HEK293 (cell line): ENCODE measurements around the gene GIPC1.

Experiments used
- CTCF ChIA-PET: fragments of 350-600 bp; formaldehyde crosslinking; extraction: SDS; loops from one replicate; lab custom pipeline; 2021; ENCODE audit warnings: antibody characterized with exemption; lab: Yijun Ruan, JAX
- POLR2A ChIA-PET: fragments of 300-600 bp; formaldehyde crosslinking; extraction: SDS; loops from one replicate; lab custom pipeline; 2020; ENCODE audit warnings: antibody characterized with exemption, inconsistent platforms; lab: Yijun Ruan, JAX
- H3K27ac ChIP-seq: fragments of 200-500 bp; sonication (Bioruptor generic); 2 replicates; pipeline ENCODE4 v1.5.1; 2014; ENCODE audit warnings: low read depth, low read length, control low read depth, inconsistent platforms; ENCODE audit errors: extremely low read depth
- H3K36me3 ChIP-seq, 2 experiments: fragments of 200-500 bp in 1 of 2; sonication (Bioruptor generic) in 1 of 2; 1 replicate in 1 of 2; 2 replicates in 1 of 2; pipeline ENCODE4 v1.5.1; 2014 to 2017; ENCODE audit warnings: inconsistent platforms in 2 of 2, low read length in 2 of 2; ENCODE audit not compliant: control insufficient read depth in 2 of 2, insufficient read depth in 1 of 2
- H3K4me1 ChIP-seq: fragments of 200-500 bp; sonication (Bioruptor generic); 2 replicates; pipeline ENCODE4 v1.5.1; 2014; ENCODE audit warnings: mild to moderate bottlenecking, low read length, inconsistent platforms; ENCODE audit not compliant: control insufficient read depth, insufficient read depth
- H3K4me3 ChIP-seq: 2 replicates; pipeline ENCODE4 v1.5.1; 2011; ENCODE audit warnings: low read depth, mild to moderate bottlenecking, control low read depth, low read length, moderate library complexity
- H3K9me3 ChIP-seq: fragments of 200-500 bp; sonication (Bioruptor generic); 2 replicates; pipeline ENCODE4 v1.5.1; 2014; ENCODE audit warnings: low read depth, low read length, inconsistent platforms; ENCODE audit not compliant: control insufficient read depth, insufficient read depth
- CTCF ChIP-seq: fragments of 450-650 bp; formaldehyde crosslinking; IDR thresholded peaks from 2 replicates; pipeline ENCODE4 v1.5.1; 2016; ENCODE audit warnings: missing biosample characterization, missing genetic modification characterization
- HIC1 ChIP-seq: fragments of 450-650 bp; formaldehyde crosslinking; IDR thresholded peaks from 2 replicates; pipeline ENCODE4 v1.5.1; 2016; ENCODE audit warnings: missing biosample characterization, missing genetic modification characterization
- SCRT2 ChIP-seq: fragments of 450-650 bp; formaldehyde crosslinking; IDR thresholded peaks from 2 replicates; pipeline ENCODE4 v1.5.1; 2016; ENCODE audit warnings: missing biosample characterization, missing genetic modification characterization
- WT1 ChIP-seq: fragments of 450-650 bp; formaldehyde crosslinking; IDR thresholded peaks from 2 replicates; pipeline ENCODE4 v1.5.1; 2016; ENCODE audit warnings: missing biosample characterization, missing genetic modification characterization
- ZNF157 ChIP-seq: fragments of 450-650 bp; formaldehyde crosslinking; IDR thresholded peaks from 2 replicates; pipeline ENCODE4 v1.5.1; 2016; ENCODE audit warnings: missing biosample characterization, missing genetic modification characterization
- ZNF169 ChIP-seq: fragments of 450-650 bp; formaldehyde crosslinking; IDR thresholded peaks from 2 replicates; pipeline ENCODE4 v1.5.1; 2016; ENCODE audit warnings: missing biosample characterization, missing genetic modification characterization
- ZNF624 ChIP-seq: fragments of 450-650 bp; formaldehyde crosslinking; IDR thresholded peaks from 2 replicates; pipeline ENCODE4 v1.5.1; 2017; ENCODE audit warnings: missing biosample characterization, missing genetic modification characterization
- ZNF654 ChIP-seq: fragments of 450-650 bp; formaldehyde crosslinking; IDR thresholded peaks from 2 replicates; pipeline ENCODE4 v1.5.1; 2016; ENCODE audit warnings: low read depth, missing biosample characterization, missing genetic modification characterization
- ZSCAN30 ChIP-seq: fragments of 450-650 bp; IDR thresholded peaks from 2 replicates; pipeline ENCODE4 v1.5.1; 2018; ENCODE audit warnings: missing biosample characterization, mild to moderate bottlenecking, missing genetic modification characterization, moderate library complexity
- TF ChIP-seq, protein P1 (sequence below): sonication (generic); formaldehyde crosslinking; IDR thresholded peaks from 2 replicates; pipeline ENCODE4 v1.8.1; 2022; ENCODE audit warnings: mild to moderate bottlenecking, moderate library complexity, missing genetic modification reagents
- TF ChIP-seq, protein P2 (sequence below): fragments of 450-650 bp; formaldehyde crosslinking; IDR thresholded peaks from 2 replicates; pipeline ENCODE4 v1.5.1; 2016; ENCODE audit warnings: missing biosample characterization, missing genetic modification characterization
- TF ChIP-seq, protein P3 (sequence below): fragments of 450-650 bp; formaldehyde crosslinking; conservative IDR thresholded peaks from 2 replicates; pipeline ENCODE4 v1.5.1; 2016; ENCODE audit warnings: low read depth, missing biosample characterization, missing genetic modification characterization

The GIPC1 gene

DNA sequence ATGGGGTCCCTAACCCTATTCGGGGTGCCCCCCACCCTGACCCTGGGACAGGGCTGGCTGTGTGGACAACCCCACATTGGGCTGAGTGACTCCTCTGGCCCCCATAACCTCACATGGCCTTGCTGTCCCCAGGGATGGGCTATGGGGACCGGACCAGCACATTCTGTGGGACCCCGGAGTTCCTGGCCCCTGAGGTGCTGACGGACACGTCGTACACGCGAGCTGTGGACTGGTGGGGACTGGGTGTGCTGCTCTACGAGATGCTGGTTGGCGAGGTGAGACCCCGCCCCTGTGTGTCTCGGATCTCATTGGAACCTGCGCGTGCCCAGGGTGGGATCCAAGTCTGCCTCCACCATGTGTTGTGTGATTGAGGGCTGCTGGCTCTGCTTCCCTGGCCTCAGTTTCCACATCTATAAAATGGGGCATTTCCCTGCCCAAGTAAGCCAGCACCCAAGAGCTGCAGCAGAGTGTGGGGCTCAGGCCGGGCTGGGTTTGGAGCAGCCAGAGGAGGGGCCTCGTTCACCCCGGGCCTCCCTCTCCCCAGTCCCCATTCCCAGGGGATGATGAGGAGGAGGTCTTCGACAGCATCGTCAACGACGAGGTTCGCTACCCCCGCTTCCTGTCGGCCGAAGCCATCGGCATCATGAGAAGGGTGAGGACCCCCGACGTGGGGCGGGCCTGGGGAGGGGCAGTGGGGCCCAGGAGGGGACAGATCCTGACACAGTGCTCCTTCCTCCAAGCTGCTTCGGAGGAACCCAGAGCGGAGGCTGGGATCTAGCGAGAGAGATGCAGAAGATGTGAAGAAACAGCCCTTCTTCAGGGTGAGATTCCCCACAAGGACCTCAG lies 25.7 kb downstream of the GIPC1 start:
- Histone ChIP-seq H3K36me3 (peaks cover 16 to 46% of the 10 kb centered on the region in 2 experiments; a peak in 2 of 3 replicates), H3K9me3 (no peaks in the 10 kb centered on the region)
- POLR2A ChIA-PET, result no interaction called here

DNA sequence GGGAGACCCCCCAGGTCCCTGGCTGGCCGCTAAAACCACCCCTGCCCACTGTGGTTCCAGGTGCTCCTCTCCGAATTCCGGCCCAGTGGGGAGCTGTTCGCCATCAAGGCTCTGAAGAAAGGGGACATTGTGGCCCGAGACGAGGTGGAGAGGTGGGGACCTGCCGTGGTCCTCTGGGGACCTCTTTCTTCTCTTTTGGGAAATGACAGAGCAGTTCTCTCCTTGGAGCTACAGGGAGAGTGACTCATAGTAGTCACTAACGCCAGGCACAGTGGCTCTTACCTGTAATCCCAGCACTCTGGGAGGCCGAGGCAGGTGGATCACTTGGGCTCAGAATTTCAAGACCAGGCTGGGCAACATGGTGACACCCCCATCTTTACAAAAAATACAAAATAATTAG lies 28.1 kb downstream of the GIPC1 start:
- POLR2A ChIA-PET, result no interaction called here
- no peak overlapping the region for H3K27ac ChIP-seq
- no peak overlapping the region for H3K4me3 ChIP-seq
- peak; percentile 20; the same call in 1 of the 2 replicates for TF ChIP-seq CTCF
- TF ChIP-seq, protein P1, sequence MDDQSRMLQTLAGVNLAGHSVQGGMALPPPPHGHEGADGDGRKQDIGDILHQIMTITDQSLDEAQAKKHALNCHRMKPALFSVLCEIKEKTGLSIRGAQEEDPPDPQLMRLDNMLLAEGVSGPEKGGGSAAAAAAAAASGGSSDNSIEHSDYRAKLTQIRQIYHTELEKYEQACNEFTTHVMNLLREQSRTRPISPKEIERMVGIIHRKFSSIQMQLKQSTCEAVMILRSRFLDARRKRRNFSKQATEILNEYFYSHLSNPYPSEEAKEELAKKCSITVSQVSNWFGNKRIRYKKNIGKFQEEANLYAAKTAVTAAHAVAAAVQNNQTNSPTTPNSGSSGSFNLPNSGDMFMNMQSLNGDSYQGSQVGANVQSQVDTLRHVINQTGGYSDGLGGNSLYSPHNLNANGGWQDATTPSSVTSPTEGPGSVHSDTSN (CRISPR knock-in tag), result no peak
- TF ChIP-seq ZNF654 (tag by site-specific recombination), result peak; percentile 16; the same call in 1 of the 2 replicates
- H3K4me1 ChIP-seq, result no peaks in the 10 kb centered on the region; the same call in 1 of the 2 replicates
- peaks cover 23 to 69% of the 10 kb centered on the region in 2 experiments; a peak in 2 of 3 replicates for H3K36me3 ChIP-seq
- H3K9me3 ChIP-seq, result no peaks in the 10 kb centered on the region
- CTCF ChIA-PET, result interaction anchor here (0.6 to 1.5 kb wide), 4 partner anchors 12 to 61 kb away, joined by 3 to 7 read pairs (median 4); no protein-coding TSS in a partner anchor

More for the DNA sequence above, 25.7 kb downstream of the GIPC1 start:
- CTCF ChIA-PET, result interaction anchor here (0.7 kb wide), 1 partner anchor 10 kb away, joined by 3 read pairs; no protein-coding TSS in a partner anchor
- H3K4me1 ChIP-seq, result no peaks in the 10 kb centered on the region; the same call in 1 of the 2 replicates
- H3K4me3 ChIP-seq, result no peak overlapping the region
- TF ChIP-seq WT1 (tag by site-specific recombination), result no peak
- no peak for TF ChIP-seq ZNF169 (tag by site-specific recombination)
- peak; percentile 36; the same call in 1 of the 2 replicates for TF ChIP-seq ZSCAN30 (tag by site-specific recombination)
- TF ChIP-seq, protein P2, sequence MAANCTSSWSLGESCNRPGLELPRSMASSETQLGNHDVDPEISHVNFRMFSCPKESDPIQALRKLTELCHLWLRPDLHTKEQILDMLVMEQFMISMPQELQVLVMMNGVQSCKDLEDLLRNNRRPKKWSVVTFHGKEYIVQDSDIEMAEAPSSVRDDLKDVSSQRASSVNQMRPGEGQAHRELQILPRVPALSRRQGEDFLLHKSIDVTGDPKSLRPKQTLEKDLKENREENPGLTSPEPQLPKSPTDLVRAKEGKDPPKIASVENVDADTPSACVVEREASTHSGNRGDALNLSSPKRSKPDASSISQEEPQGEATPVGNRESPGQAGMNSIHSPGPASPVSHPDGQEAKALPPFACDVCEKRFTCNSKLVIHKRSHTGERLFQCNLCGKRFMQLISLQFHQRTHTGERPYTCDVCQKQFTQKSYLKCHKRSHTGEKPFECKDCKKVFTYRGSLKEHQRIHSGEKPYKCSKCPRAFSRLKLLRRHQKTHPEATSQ (tag by site-specific recombination), result no peak
- H3K27ac ChIP-seq, result no peak overlapping the region

GRCh38 chr19:14467391-14467790 lies 28.5 kb downstream of the GIPC1 start:
- Histone ChIP-seq H3K4me3 (no peak overlapping the region), H3K36me3 (peaks cover 23 to 73% of the 10 kb centered on the region in 2 experiments; a peak in 2 of 3 replicates), H3K27ac (no peak overlapping the region), H3K4me1 (no peaks in the 10 kb centered on the region; the same call in 1 of the 2 replicates), H3K9me3 (no peaks in the 10 kb centered on the region)
- POLR2A ChIA-PET, result no interaction called here
- CTCF ChIA-PET, result interaction anchor here (1.4 to 1.6 kb wide), 3 partner anchors 12 to 331 kb away, joined by 3 to 9 read pairs (median 7); partner anchors contain the start of gene ASF1B
- TF ChIP-seq SCRT2 (tag by site-specific recombination), result no peak
- TF ChIP-seq, protein P3, sequence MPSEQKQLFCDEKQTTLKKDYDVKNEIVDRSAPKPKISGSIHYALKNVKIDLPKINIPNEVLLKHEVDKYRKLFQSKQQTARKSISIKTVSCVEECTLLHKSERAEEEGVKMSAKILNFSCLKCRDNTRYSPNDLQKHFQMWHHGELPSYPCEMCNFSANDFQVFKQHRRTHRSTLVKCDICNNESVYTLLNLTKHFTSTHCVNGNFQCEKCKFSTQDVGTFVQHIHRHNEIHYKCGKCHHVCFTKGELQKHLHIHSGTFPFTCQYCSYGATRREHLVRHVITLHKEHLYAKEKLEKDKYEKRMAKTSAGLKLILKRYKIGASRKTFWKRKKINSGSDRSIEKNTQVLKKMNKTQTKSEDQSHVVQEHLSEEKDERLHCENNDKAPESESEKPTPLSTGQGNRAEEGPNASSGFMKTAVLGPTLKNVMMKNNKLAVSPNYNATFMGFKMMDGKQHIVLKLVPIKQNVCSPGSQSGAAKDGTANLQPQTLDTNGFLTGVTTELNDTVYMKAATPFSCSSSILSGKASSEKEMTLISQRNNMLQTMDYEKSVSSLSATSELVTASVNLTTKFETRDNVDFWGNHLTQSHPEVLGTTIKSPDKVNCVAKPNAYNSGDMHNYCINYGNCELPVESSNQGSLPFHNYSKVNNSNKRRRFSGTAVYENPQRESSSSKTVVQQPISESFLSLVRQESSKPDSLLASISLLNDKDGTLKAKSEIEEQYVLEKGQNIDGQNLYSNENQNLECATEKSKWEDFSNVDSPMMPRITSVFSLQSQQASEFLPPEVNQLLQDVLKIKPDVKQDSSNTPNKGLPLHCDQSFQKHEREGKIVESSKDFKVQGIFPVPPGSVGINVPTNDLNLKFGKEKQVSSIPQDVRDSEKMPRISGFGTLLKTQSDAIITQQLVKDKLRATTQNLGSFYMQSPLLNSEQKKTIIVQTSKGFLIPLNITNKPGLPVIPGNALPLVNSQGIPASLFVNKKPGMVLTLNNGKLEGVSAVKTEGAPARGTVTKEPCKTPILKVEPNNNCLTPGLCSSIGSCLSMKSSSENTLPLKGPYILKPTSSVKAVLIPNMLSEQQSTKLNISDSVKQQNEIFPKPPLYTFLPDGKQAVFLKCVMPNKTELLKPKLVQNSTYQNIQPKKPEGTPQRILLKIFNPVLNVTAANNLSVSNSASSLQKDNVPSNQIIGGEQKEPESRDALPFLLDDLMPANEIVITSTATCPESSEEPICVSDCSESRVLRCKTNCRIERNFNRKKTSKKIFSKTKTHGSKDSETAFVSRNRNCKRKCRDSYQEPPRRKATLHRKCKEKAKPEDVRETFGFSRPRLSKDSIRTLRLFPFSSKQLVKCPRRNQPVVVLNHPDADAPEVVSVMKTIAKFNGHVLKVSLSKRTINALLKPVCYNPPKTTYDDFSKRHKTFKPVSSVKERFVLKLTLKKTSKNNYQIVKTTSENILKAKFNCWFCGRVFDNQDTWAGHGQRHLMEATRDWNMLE, result no peak
- TF ChIP-seq HIC1 (tag by site-specific recombination), result no peak
- TF ChIP-seq ZNF624 (tag by site-specific recombination), result no peak
- TF ChIP-seq ZNF157 (tag by site-specific recombination), result no peak
